ENCODE results near the gene ZNF593OS. TPM values are rescaled to one million over a fixed set of nuclear protein-coding genes. Genes with fewer than 3 reads are reported as not detected.

The ZNF593OS gene
- total and polyA plus RNA-seq, 2 donors from 2014 or later, result not detected

GRCh38 chr1:26189331-26189730 lies 17.7 kb upstream of the ZNF593OS start:
- Histone ChIP-seq H3K27ac (ENCODE audit: low read depth in 2 of 2, low read length in 2 of 2) (no peak overlapping the region), H3K36me3 (ENCODE audit: control insufficient read depth in 2 of 3, insufficient read depth in 3 of 3, low read length in 3 of 3) (no peaks in the 10 kb centered on the region), H3K27me3 (ENCODE audit: control insufficient read depth, insufficient read depth, low read length) (no peaks in the 10 kb centered on the region), H3K4me1 (ENCODE audit: control insufficient read depth in 2 of 3, insufficient read depth in 2 of 3, low read depth in 1 of 3, low read length in 3 of 3) (no peaks in the 10 kb centered on the region), H3K9ac (ENCODE audit: low read length in 3 of 3) (no peak overlapping the region), H3K9me3 (ENCODE audit: control insufficient read depth in 2 of 3, insufficient read depth in 1 of 3, low read length in 3 of 3) (no peaks in the 10 kb centered on the region), H3K4me3 (ENCODE audit: low read length in 3 of 3) (no peak overlapping the region)
- intact Hi-C loops (cut with DNase I), result no loop called here
- TF ChIP-seq CTCF (IDR thresholded peaks at IDR 0.05; ENCODE audit: borderline replicate concordance, extremely low read depth, insufficient read depth), result no peak
- FAIRE-seq (no peak), DNase-seq (no peak)

DNA sequence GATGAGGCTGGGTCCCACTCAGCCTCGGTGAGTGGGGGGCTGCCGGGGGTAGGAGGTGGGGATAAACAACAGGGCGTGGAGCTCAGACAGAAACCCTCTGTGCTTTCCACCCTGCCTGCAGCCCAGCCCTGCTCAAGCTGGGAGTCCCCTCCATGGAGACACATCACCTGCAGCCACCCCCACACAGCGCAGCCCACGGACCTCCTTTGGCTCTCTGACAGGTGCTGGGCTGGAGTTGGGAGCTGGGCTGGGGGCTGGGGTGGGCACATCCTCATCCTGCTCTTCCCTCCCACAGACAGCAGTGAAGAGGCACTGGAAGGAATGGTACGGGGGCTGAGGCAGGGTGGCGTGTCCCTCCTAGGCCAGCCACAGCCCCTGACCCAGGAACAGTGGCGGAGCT lies 16.8 kb upstream of the ZNF593OS start:
- H3K9me3 ChIP-seq (ENCODE audit: control insufficient read depth in 2 of 3, insufficient read depth in 1 of 3, low read length in 3 of 3), result no peaks in the 10 kb centered on the region
- H3K4me1 ChIP-seq (ENCODE audit: control insufficient read depth in 2 of 3, insufficient read depth in 2 of 3, low read depth in 1 of 3, low read length in 3 of 3), result no peaks in the 10 kb centered on the region
- H3K4me3 ChIP-seq (ENCODE audit: low read length in 3 of 3), result no peak overlapping the region
- no peaks in the 10 kb centered on the region for H3K36me3 ChIP-seq (ENCODE audit: control insufficient read depth in 2 of 3, insufficient read depth in 3 of 3, low read length in 3 of 3)
- H3K9ac ChIP-seq (ENCODE audit: low read length in 3 of 3), result no peak overlapping the region
- FAIRE-seq (no peak), DNase-seq (no peak)
- TF ChIP-seq CTCF (IDR thresholded peaks at IDR 0.05; ENCODE audit: borderline replicate concordance, extremely low read depth, insufficient read depth), result no peak
- H3K27me3 ChIP-seq (ENCODE audit: control insufficient read depth, insufficient read depth, low read length), result no peaks in the 10 kb centered on the region
- intact Hi-C loops (cut with DNase I), result no loop called here
- no peak overlapping the region for H3K27ac ChIP-seq (ENCODE audit: low read depth in 2 of 2, low read length in 2 of 2)

DNA sequence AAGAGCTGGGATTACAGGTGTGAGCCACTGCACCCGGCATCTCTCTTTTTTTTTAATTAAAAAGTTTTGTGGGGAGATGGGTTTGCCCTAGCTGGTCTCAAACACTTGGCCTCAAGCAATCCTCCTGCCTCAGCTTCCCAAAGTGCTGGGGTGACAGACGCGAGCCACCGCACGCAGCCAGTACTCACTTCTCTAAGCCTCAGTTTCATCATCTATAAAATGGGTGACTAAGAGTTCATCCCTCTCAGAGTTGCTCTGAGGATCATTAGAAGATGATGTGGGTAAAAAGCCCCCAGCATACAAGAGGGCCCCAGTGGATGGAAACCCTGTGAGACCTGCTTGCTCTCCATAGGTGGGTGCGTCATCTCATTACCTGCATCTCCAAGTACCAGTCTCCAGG lies 16.2 kb upstream of the ZNF593OS start:
- H3K36me3 ChIP-seq (ENCODE audit: control insufficient read depth in 2 of 3, insufficient read depth in 3 of 3, low read length in 3 of 3), result no peaks in the 10 kb centered on the region
- no peaks in the 10 kb centered on the region for H3K4me1 ChIP-seq (ENCODE audit: control insufficient read depth in 2 of 3, insufficient read depth in 2 of 3, low read depth in 1 of 3, low read length in 3 of 3)
- no peak overlapping the region for H3K4me3 ChIP-seq (ENCODE audit: low read length in 3 of 3)
- intact Hi-C loops (cut with DNase I), result no loop called here
- FAIRE-seq (no peak), DNase-seq (no peak)
- no peaks in the 10 kb centered on the region for H3K9me3 ChIP-seq (ENCODE audit: control insufficient read depth in 2 of 3, insufficient read depth in 1 of 3, low read length in 3 of 3)
- no peak for TF ChIP-seq CTCF (IDR thresholded peaks at IDR 0.05; ENCODE audit: borderline replicate concordance, extremely low read depth, insufficient read depth)
- H3K9ac ChIP-seq (ENCODE audit: low read length in 3 of 3), result no peak overlapping the region
- H3K27ac ChIP-seq (ENCODE audit: low read depth in 2 of 2, low read length in 2 of 2), result no peak overlapping the region
- no peaks in the 10 kb centered on the region for H3K27me3 ChIP-seq (ENCODE audit: control insufficient read depth, insufficient read depth, low read length)

DNA sequence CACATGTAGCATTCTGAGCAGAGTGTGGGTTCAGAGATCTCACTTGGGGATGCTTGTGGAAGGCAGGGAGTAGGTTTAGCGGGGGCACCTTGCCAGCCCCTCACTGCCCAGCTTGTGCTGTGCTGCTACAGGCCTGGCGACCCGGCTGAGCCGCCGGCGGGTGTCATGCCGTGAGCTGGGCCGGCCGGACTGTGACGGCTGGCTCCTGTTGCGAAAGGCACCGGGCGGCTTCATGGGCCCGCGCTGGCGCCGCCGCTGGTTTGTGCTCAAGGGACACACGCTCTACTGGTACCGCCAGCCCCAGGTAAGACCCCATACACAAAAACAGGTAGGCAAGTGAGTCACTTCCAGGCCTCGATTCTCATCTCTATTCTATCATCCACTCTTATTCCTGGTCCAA lies 13.3 kb upstream of the ZNF593OS start:
- TF ChIP-seq CTCF (IDR thresholded peaks at IDR 0.05; ENCODE audit: borderline replicate concordance, extremely low read depth, insufficient read depth), result no peak
- Histone ChIP-seq H3K9ac (ENCODE audit: low read length in 3 of 3) (no peak overlapping the region), H3K27me3 (ENCODE audit: control insufficient read depth, insufficient read depth, low read length) (no peaks in the 10 kb centered on the region), H3K9me3 (ENCODE audit: control insufficient read depth in 2 of 3, insufficient read depth in 1 of 3, low read length in 3 of 3) (no peaks in the 10 kb centered on the region), H3K36me3 (ENCODE audit: control insufficient read depth in 2 of 3, insufficient read depth in 3 of 3, low read length in 3 of 3) (no peaks in the 10 kb centered on the region), H3K4me1 (ENCODE audit: control insufficient read depth in 2 of 3, insufficient read depth in 2 of 3, low read depth in 1 of 3, low read length in 3 of 3) (no peaks in the 10 kb centered on the region), H3K4me3 (ENCODE audit: low read length in 3 of 3) (no peak overlapping the region), H3K27ac (ENCODE audit: low read depth in 2 of 2, low read length in 2 of 2) (no peak overlapping the region)
- intact Hi-C loops (cut with DNase I), result no loop called here
- no peak for FAIRE-seq
- no peak for DNase-seq

Measured in kidney (tissue), 14 donors.